K562 (cell line): ENCODE measurements around the gene TNIP1. TPM values are rescaled to one million over a fixed set of nuclear protein-coding genes. Genes with fewer than 3 reads are reported as not detected.

ENCODE experiments used
- ETV1 ChIP-seq: fragments of 450-650 bp; conservative IDR thresholded peaks from 2 replicates; pipeline ENCODE4 v1.6.1; 2016; ENCODE audit warnings: missing genetic modification characterization, control low read depth, low read depth, missing compliant biosample characterization
- FOXA1 ChIP-seq: fragments of 450-650 bp; IDR thresholded peaks from 2 replicates; pipeline ENCODE4 v1.6.1; 2016; ENCODE audit warnings: mild to moderate bottlenecking, borderline replicate concordance
- FUS ChIP-seq: fragments of 200-400 bp; formaldehyde crosslinking; optimal IDR thresholded peaks from 2 replicates; pipeline ENCODE3; 2017; ENCODE audit warnings: low read depth, low read length
- KLF13 ChIP-seq: fragments of 450-650 bp; IDR thresholded peaks from 2 replicates; pipeline ENCODE4 v1.6.1; 2016; ENCODE audit warnings: missing genetic modification characterization, low read depth, mild to moderate bottlenecking, missing compliant biosample characterization, moderate library complexity, borderline replicate concordance
- MAFK ChIP-seq: IDR thresholded peaks from 2 replicates; pipeline ENCODE4 v1.6.1; 2011; ENCODE audit warnings: low read length, improper control_type of control experiment
- NR2C1 ChIP-seq, 2 experiments: fragments of 450-650 bp; IDR thresholded peaks; 2 replicates each; pipeline ENCODE4 v1.6.1; 2017; ENCODE audit warnings: mild to moderate bottlenecking in 2 of 2, antibody characterized with exemption in 1 of 2, inconsistent platforms in 1 of 2, missing compliant biosample characterization in 1 of 2, missing genetic modification characterization in 1 of 2
- RUNX1 ChIP-seq: sonication (generic); IDR thresholded peaks from 2 replicates; pipeline ENCODE4 v1.6.1; 2016; ENCODE audit warnings: antibody characterized with exemption, low read depth
- SIX5 ChIP-seq, 2 experiments: IDR thresholded peaks; 2 replicates each; pipeline ENCODE4 v1.6.1; 2011; ENCODE audit warnings: low read length in 2 of 2, borderline replicate concordance in 1 of 2, low read depth in 1 of 2, mild to moderate bottlenecking in 1 of 2, moderate library complexity in 1 of 2; ENCODE audit not compliant: insufficient read depth in 1 of 2
- TCF15 ChIP-seq: fragments of 250-450 bp; sonication (Bioruptor Pico); IDR thresholded peaks from 2 replicates; pipeline ENCODE4 v1.8.0; 2022; ENCODE audit warnings: moderate library complexity, mild to moderate bottlenecking, inconsistent platforms
- TFAP4 ChIP-seq: sonication (generic); formaldehyde crosslinking; IDR thresholded peaks from 2 replicates; pipeline ENCODE4 v1.8.0; 2022; ENCODE audit warnings: missing genetic modification reagents, mild to moderate bottlenecking, moderate library complexity, borderline replicate concordance
- YY1 ChIP-seq, 3 experiments: IDR thresholded peaks; 2 replicates each; pipeline ENCODE4 v1.6.1; 2011; ENCODE audit warnings: low read length in 2 of 3, mild to moderate bottlenecking in 2 of 3, moderate library complexity in 2 of 3, borderline replicate concordance in 1 of 3, control low read depth in 1 of 3, low read depth in 1 of 3; ENCODE audit not compliant: insufficient read depth in 3 of 3, insufficient replicate concordance in 2 of 3, control insufficient read depth in 1 of 3, insufficient read length in 1 of 3; ENCODE audit errors: extremely low read depth in 1 of 3
- ZBTB5 ChIP-seq: fragments of 450-650 bp; IDR thresholded peaks from 2 replicates; pipeline ENCODE4 v1.6.1; 2017; ENCODE audit warnings: antibody characterized with exemption
- ZNF217 ChIP-seq: sonication (generic); formaldehyde crosslinking; IDR thresholded peaks from 2 replicates; pipeline ENCODE4 v1.8.0; 2022; ENCODE audit warnings: mild to moderate bottlenecking, missing genetic modification reagents
- ZNF407 ChIP-seq: fragments of 450-650 bp; IDR thresholded peaks from 2 replicates; pipeline ENCODE4 v1.6.1; 2016; ENCODE audit warnings: low read depth
- polyA plus RNA-seq, 8 experiments: library from polyadenylated mRNA; depleted of rRNA in 4 of 8; stranded (reverse) in 5 of 8; unstranded in 3 of 8; fragments of >200 nt; fragmentation: Nextera tagmentation in 2 of 8; fragmentation: Illumina TruSeq in 1 of 8; extraction: Ambion mirVana in 2 of 8; extraction: Trizol in 1 of 8; gene quantifications; 2 replicates each; pipeline versions ENCODE4 v1.2.1 to v1.2.3, GENCODE V29; 2011 to 2014; ENCODE audit warnings: inconsistent platforms in 1 of 8, missing spikeins in 1 of 8
- total RNA-seq, 7 experiments: library from RNA; depleted of rRNA in 6 of 7; stranded (reverse); fragments of >200 nt in 6 of 7; fragmentation: Illumina TruSeq in 2 of 7; extraction: Trizol in 2 of 7; gene quantifications; 2 replicates each; pipeline versions ENCODE4 v1.2.1 to v1.2.3, GENCODE V29; 2011 to 2021; ENCODE audit warnings: low replicate concordance in 1 of 7

TNIP1 gene
- total and polyA plus RNA-seq, 9 of the 15 experiments (the other 6 are each of a cell fraction or from before 2014, with no cell fraction given): 0.46 to 41.0 (median 24.6) TPM

- TF ChIP-seq ZNF407: no peak
- no peak for TF ChIP-seq FUS
- TF ChIP-seq ZBTB5: no peak
- no peak for TF ChIP-seq FOXA1
- no peak for TF ChIP-seq MAFK
- TF ChIP-seq ETV1 (tag): no peak
- no peak for TF ChIP-seq TCF15 (CRISPR knock-in tag)
- TF ChIP-seq KLF13 (tag): no peak
- TF ChIP-seq ZNF217 (CRISPR knock-in tag): peak; percentile 94
- TF ChIP-seq RUNX1: no peak
- TF ChIP-seq YY1 (IDR thresholded peaks at IDR 0.05; ENCODE audit: borderline replicate concordance in 1 of 3, control insufficient read depth in 1 of 3, extremely low read depth in 1 of 3, insufficient read depth in 3 of 3, insufficient read length in 1 of 3, insufficient replicate concordance in 2 of 3, low read depth in 1 of 3, low read length in 2 of 3): no peak
- TF ChIP-seq NR2C1 (IDR thresholded peaks at IDR 0.05): no peak
- no peak for TF ChIP-seq NR2C1 (tag; IDR thresholded peaks at IDR 0.05)
- TF ChIP-seq SIX5 (IDR thresholded peaks at IDR 0.05; ENCODE audit: borderline replicate concordance in 1 of 2, insufficient read depth in 1 of 2, low read depth in 1 of 2, low read length in 2 of 2): no peak
- TF ChIP-seq TFAP4 (CRISPR knock-in tag): no peak
These were observed 56.2 kb downstream of the TNIP1 start (continued) for GRCh38 chr5:151024440-151025249.
